Common myeloid progenitor, CD34-positive (primary cell): ENCODE data around the gene DLGAP4.

Experiments
- CTCF ChIA-PET: fragments of 350-600 bp; sonication (Branson Sonifier 250); formaldehyde crosslinking; loops from one replicate; lab custom pipeline; 2021; ENCODE audit warnings: antibody characterized with exemption; lab: Charles Lee
- POLR2A ChIA-PET: fragments of 350-600 bp; sonication (Branson Sonifier 250); formaldehyde crosslinking; loops from one replicate; lab custom pipeline; 2021; ENCODE audit warnings: antibody characterized with exemption; lab: Charles Lee
- DNase-seq, 3 donors: peaks; one replicate each; pipeline versions ENCODE4 v3.0.0 to v3.0.0-alpha.2; 2013
- H3K27ac ChIP-seq, 2 experiments: 1 replicate in 1 of 2; 2 replicates in 1 of 2; pipeline ENCODE4 v1.7.0; 2013; ENCODE audit warnings: inconsistent platforms in 2 of 2, low read length in 2 of 2, mild to moderate bottlenecking in 2 of 2, low read depth in 1 of 2, moderate library complexity in 1 of 2; ENCODE audit not compliant: severe bottlenecking in 2 of 2, insufficient read depth in 1 of 2, poor library complexity in 1 of 2
- H3K27me3 ChIP-seq, 5 experiments: replicated peaks in 2 of 5; 1 replicate in 3 of 5; 2 replicates in 2 of 5; pipeline versions ENCODE4 v1.6.1 to v1.7.0; 2013; ENCODE audit warnings: low read length in 4 of 5, mild to moderate bottlenecking in 2 of 5, moderate library complexity in 2 of 5, inconsistent platforms in 1 of 5; ENCODE audit not compliant: insufficient read depth in 5 of 5, control insufficient read depth in 4 of 5
- H3K36me3 ChIP-seq, 4 experiments: 1 replicate in 2 of 4; 2 replicates in 2 of 4; pipeline versions ENCODE4 v1.6.1 to v1.7.0; 2013; ENCODE audit warnings: low read length in 3 of 4, control low read depth in 1 of 4, mild to moderate bottlenecking in 1 of 4; ENCODE audit not compliant: control insufficient read depth in 4 of 4, insufficient read depth in 4 of 4
- H3K4me1 ChIP-seq, 4 experiments: 1 replicate in 3 of 4; 2 replicates in 1 of 4; pipeline versions ENCODE4 v1.6.1 to v1.7.1; 2013; ENCODE audit warnings: low read length in 3 of 4, mild to moderate bottlenecking in 3 of 4, control low read depth in 1 of 4, inconsistent platforms in 1 of 4, moderate library complexity in 1 of 4; ENCODE audit not compliant: control insufficient read depth in 4 of 4, insufficient read depth in 4 of 4; ENCODE audit errors: control extremely low read depth in 1 of 4
- H3K4me3 ChIP-seq, 7 experiments: 1 replicate in 4 of 7; 2 replicates in 3 of 7; pipeline versions ENCODE4 v1.5.1 to v1.7.0; 2013; ENCODE audit warnings: mild to moderate bottlenecking in 7 of 7, low read length in 6 of 7, moderate library complexity in 6 of 7, inconsistent platforms in 2 of 7, low read depth in 2 of 7, control low read depth in 1 of 7; ENCODE audit not compliant: insufficient read depth in 4 of 7, control insufficient read depth in 1 of 7; ENCODE audit errors: extremely low read depth in 1 of 7
- H3K9me3 ChIP-seq, 5 experiments: 1 replicate in 4 of 5; 2 replicates in 1 of 5; pipeline versions ENCODE4 v1.6.1 to v1.7.1; 2013; ENCODE audit warnings: low read length in 4 of 5, mild to moderate bottlenecking in 2 of 5, inconsistent platforms in 1 of 5, low read depth in 1 of 5, moderate library complexity in 1 of 5; ENCODE audit not compliant: control insufficient read depth in 4 of 5, insufficient read depth in 2 of 5; ENCODE audit errors: control extremely low read depth in 1 of 5
- WGBS: methylation state at CpG from one replicate; pipeline ENCODE4 v1.1.5; 2013; ENCODE audit not compliant: insufficient coverage; 5-methylcytosine and 5-hydroxymethylcytosine counted together

Gene DLGAP4

GRCh38 chr20:36465109-36466080 lies 159.3 kb downstream of the DLGAP4 start:
- peaks cover 1 to 63% (median 49%) of the 10 kb centered on the region in 4 experiments for H3K4me1 ChIP-seq

GRCh38 chr20:36466089-36466488 lies 159.9 kb downstream of the DLGAP4 start:
- Histone ChIP-seq H3K27me3 (no peaks in the 10 kb centered on the region), H3K4me3 (no peak overlapping the region), H3K27ac (no peak overlapping the region), H3K9me3 (no peaks in the 10 kb centered on the region), H3K36me3 (no peaks in the 10 kb centered on the region), H3K4me1 (peaks cover 1 to 58% (median 44%) of the 10 kb centered on the region in 4 experiments)
- WGBS: 94% methylated on average over 2 of the region's 3 CpGs
- ChIA-PET CTCF (interaction anchor here (0.8 to 2.2 kb wide), 2 partner anchors 8 to 11 kb away, joined by 4 to 5 read pairs; no protein-coding TSS in a partner anchor), POLR2A (no interaction called here)
- DNase-seq: no peak

More at GRCh38 chr20:36465109-36466080, 159.3 kb downstream of the DLGAP4 start:
- Histone ChIP-seq H3K4me3 (no peak overlapping the region), H3K9me3 (no peaks in the 10 kb centered on the region), H3K36me3 (no peaks in the 10 kb centered on the region), H3K27ac (no peak overlapping the region), H3K27me3 (no peaks in the 10 kb centered on the region)
- peak; percentile 16 to 48 (median 40) for DNase-seq
- ChIA-PET POLR2A (no interaction called here), CTCF (interaction anchor here (0.8 to 2.2 kb wide), 4 partner anchors 9 to 35 kb away, joined by 4 to 6 read pairs (median 4); no protein-coding TSS in a partner anchor)
- 80% methylated on average over 11 of the region's 12 CpGs for WGBS

- 51% methylated on average over 6 of the region's 8 CpGs for WGBS
- Histone ChIP-seq H3K9me3 (no peaks in the 10 kb centered on the region), H3K4me3 (peak overlapping the region in 1 of 7 experiments; percentile 0), H3K27ac (no peak overlapping the region), H3K4me1 (peaks cover 1 to 61% (median 47%) of the 10 kb centered on the region in 4 experiments), H3K27me3 (no peaks in the 10 kb centered on the region), H3K36me3 (no peaks in the 10 kb centered on the region)
- ChIA-PET POLR2A (no interaction called here), CTCF (no interaction called here)
- peak in 2 of 3 donors; percentile 45 to 50 for DNase-seq
Observed at GRCh38 chr20:36467076-36467999, 161.2 kb downstream of the DLGAP4 start.

- Histone ChIP-seq H3K9me3 (no peaks in the 10 kb centered on the region), H3K36me3 (no peaks in the 10 kb centered on the region), H3K27ac (no peak overlapping the region), H3K4me3 (no peak overlapping the region), H3K27me3 (no peaks in the 10 kb centered on the region), H3K4me1 (peaks cover 1 to 59% (median 47%) of the 10 kb centered on the region in 4 experiments)
- 97% methylated on average over 5 of the region's 10 CpGs for WGBS
- DNase-seq: no peak
- POLR2A ChIA-PET: no interaction called here
- CTCF ChIA-PET: no interaction called here
Observed at GRCh38 chr20:36468149-36469000, 162.2 kb downstream of the DLGAP4 start.

- peaks cover 1 to 49% (median 45%) of the 10 kb centered on the region in 4 experiments for H3K4me1 ChIP-seq
- H3K36me3 ChIP-seq: no peaks in the 10 kb centered on the region
Observed at GRCh38 chr20:36469973-36470372, 163.8 kb downstream of the DLGAP4 start.

More at GRCh38 chr20:36469973-36470372, 163.8 kb downstream of the DLGAP4 start:
- H3K4me3 ChIP-seq: no peak overlapping the region
- CTCF ChIA-PET: interaction anchor here (1.0 kb wide), 2 partner anchors 28 to 31 kb away, joined by 3 read pairs; no protein-coding TSS in a partner anchor
- DNase-seq: no peak
- H3K9me3 ChIP-seq: no peaks in the 10 kb centered on the region
- no peaks in the 10 kb centered on the region for H3K27me3 ChIP-seq
- POLR2A ChIA-PET: no interaction called here
- WGBS: 63% methylated on average over 2 of the region's 2 CpGs
- no peak overlapping the region for H3K27ac ChIP-seq
